Spleen (tissue), 11 donors: ENCODE measurements around the gene APOBEC4. TPM values are rescaled to one million over a fixed set of nuclear protein-coding genes. Genes with fewer than 3 reads are reported as not detected.
A peak's percentile ranks its signal among the peaks of the same experiment; 100 is the strongest.

Experiments
- DNase-seq: peaks from one replicate; pipeline ENCODE4 v3.0.0-alpha.2; 2020
- H3K27ac ChIP-seq, 8 donors: fragments of 200-600 bp; sonication (generic) in 7 of 8; 1 replicate in 4 of 8; 2 replicates in 4 of 8; pipeline versions ENCODE4 v1.5.0 to v1.8.0; 2016 to 2021; ENCODE audit warnings: inconsistent platforms in 4 of 8, mild to moderate bottlenecking in 4 of 8, moderate library complexity in 1 of 8
- H3K27me3 ChIP-seq, 7 donors: fragments of 200-600 bp; sonication (generic) in 6 of 7; replicated peaks in 1 of 7; 1 replicate in 4 of 7; 2 replicates in 3 of 7; pipeline versions ENCODE4 v1.5.0 to v1.8.0; 2016 to 2021; ENCODE audit warnings: inconsistent platforms in 3 of 7, mild to moderate bottlenecking in 1 of 7
- H3K36me3 ChIP-seq, 6 donors: fragments of 200-600 bp; sonication (generic) in 5 of 6; 1 replicate in 4 of 6; 2 replicates in 2 of 6; pipeline versions ENCODE4 v1.5.0 to v1.8.0; 2016 to 2021; ENCODE audit warnings: inconsistent platforms in 2 of 6
- H3K4me1 ChIP-seq, 6 donors: fragments of 200-600 bp; sonication (generic) in 5 of 6; 1 replicate in 3 of 6; 2 replicates in 3 of 6; pipeline versions ENCODE4 v1.5.0 to v1.8.0; 2016 to 2021; ENCODE audit warnings: inconsistent platforms in 3 of 6
- H3K4me3 ChIP-seq, 8 donors: fragments of 200-600 bp; sonication (generic) in 7 of 8; 1 replicate in 4 of 8; 2 replicates in 4 of 8; pipeline versions ENCODE4 v1.5.0 to v1.8.0; 2016 to 2021; ENCODE audit warnings: inconsistent platforms in 4 of 8, mild to moderate bottlenecking in 4 of 8, moderate library complexity in 2 of 8
- H3K9me3 ChIP-seq, 8 donors: fragments of 200-600 bp; sonication (generic) in 7 of 8; 1 replicate in 4 of 8; 2 replicates in 4 of 8; pipeline versions ENCODE4 v1.5.0 to v1.8.0; 2016 to 2021; ENCODE audit warnings: inconsistent platforms in 4 of 8
- POLR2A ChIP-seq, 3 donors: fragments of 450-650 bp; IDR thresholded peaks; one replicate each; pipeline ENCODE4 v1.5.1; 2017; ENCODE audit warnings: antibody characterized with exemption in 3 of 3, mild to moderate bottlenecking in 1 of 3
- POLR2AphosphoS5 ChIP-seq, 3 donors: sonication (generic); formaldehyde crosslinking; IDR thresholded peaks; one replicate each; pipeline ENCODE4 v1.5.1; 2017; ENCODE audit warnings: antibody characterized with exemption in 3 of 3
- WGBS, 5 donors: extraction: QIAGEN DNeasy Blood & Tissue Kit in 3 of 5; methylation state at CpG; one replicate each; pipeline versions ENCODE4 v1.1.5 to v1.1.7; 2013 to 2018; 5-methylcytosine and 5-hydroxymethylcytosine counted together
- intact Hi-C: fragments of 100-400 bp; cut with DNase I; formaldehyde crosslinking; loops from one replicate; pipeline ENCODE4 v1.15.0; 2023; ENCODE audit warnings: low total_unique reads
- polyA plus RNA-seq, 3 donors: library from polyadenylated mRNA; stranded (reverse); fragments of 200-250 nt; gene quantifications; one replicate each; pipeline ENCODE4 v1.2.1, GENCODE V29; 2013
- total RNA-seq, 7 donors: library from RNA; depleted of rRNA in 3 of 7; stranded (reverse); fragments of >200 nt in 3 of 7; fragmentation: NEBNext Ultra II Directional in 4 of 7; extraction: Animal tissue kit (Norgen Biotek cat#: 25700) in 4 of 7; gene quantifications; one replicate each; pipeline versions ENCODE4 v1.1.0 to v1.2.1, GENCODE V29; 2016 to 2021
- TF ChIP-seq, protein P1 (sequence below), 11 experiments: fragments of 200-600 bp in 7 of 11; fragments of 450-650 bp in 4 of 11; sonication (generic) in 4 of 11; IDR thresholded peaks in 8 of 11; conservative IDR thresholded peaks in 3 of 11; 1 replicate in 7 of 11; 2 replicates in 4 of 11; pipeline versions ENCODE4 v1.4.0 to v1.8.0; 2016 to 2021; ENCODE audit warnings: antibody characterized with exemption in 11 of 11, inconsistent platforms in 4 of 11, mild to moderate bottlenecking in 1 of 11
- donor health status: healthy with polysubstance abuse.
- donor health status: DM: no; HTN: no; CAD: no; lungs with moderate emphysema.
- donor health status: DM: no; HTN: no; CAD: no.
- donor health status: Bipolar disorder and iron deficiency.
- donor health status: healthy.
- donor health status: DM: no; HTN: no; CAD: no.
- donor health status: DM: yes; HTN: yes; CAD: no.

APOBEC4 gene
- total and polyA plus RNA-seq, 10 donors: not detected

DNA sequence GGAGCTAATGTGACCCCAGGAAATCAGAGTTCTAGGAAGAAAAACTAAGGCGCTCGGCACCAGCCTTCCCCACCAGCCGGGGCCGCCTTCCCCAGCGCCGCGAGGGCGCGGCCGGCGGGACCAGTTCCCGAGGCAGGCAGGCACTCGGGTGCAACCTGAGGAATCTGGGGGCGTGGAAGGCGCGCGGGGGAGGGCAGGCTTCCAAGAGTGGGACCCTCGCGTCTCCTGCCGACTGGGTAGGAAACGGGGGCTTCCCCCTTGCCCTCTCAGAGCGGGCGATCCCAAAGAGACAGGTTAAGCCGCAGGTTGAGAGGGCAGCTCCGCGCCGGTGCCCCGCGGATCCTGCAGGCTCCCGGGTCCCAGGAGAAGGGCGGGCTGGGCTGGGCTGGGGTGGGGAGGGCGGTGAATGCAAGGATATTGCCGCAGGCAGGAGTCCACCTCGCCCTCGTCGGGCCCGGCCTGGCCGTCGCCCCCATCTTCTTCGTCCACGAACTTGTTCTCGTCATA lies 18.0 kb downstream of the APOBEC4 start:
- H3K4me1 ChIP-seq: peaks cover 31 to 79% (median 53%) of the 10 kb centered on the region in 6 donors

DNA sequence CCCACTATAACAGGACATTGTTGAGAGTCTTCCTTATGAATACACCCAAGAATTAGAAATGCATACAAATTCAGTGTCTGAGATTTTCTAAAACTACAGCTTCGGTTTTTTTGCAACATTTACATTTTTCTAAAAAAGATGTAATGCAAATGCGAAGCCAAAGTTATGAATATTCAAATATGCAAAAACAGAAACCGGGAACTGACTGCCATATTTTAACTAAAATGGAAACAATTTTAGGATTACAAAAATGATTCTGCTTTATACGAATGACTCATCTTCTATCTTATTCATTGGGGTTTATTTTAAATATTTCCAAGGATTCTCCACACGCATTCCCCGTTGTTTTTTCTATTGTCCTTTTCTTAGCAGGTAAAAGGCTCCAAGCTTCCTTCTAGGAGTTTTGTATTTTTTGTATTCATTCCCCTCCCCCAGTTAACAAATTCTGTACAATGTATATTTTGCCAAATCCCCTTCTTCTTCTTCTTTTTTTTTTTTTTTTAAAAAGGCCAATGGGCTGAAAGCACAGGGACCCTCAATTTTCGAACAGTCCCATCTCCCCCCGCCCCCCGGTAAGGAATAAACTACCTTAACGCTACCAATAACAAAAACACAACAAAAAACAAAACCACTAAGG lies 18.6 kb downstream of the APOBEC4 start:
- Histone ChIP-seq H3K36me3 (peaks cover 0 to 36% (median 16%) of the 10 kb centered on the region in 6 donors), H3K27ac (peak overlapping the region; percentile 89 to 99 (median 97)), H3K4me1 (peaks cover 31 to 85% (median 57%) of the 10 kb centered on the region in 6 donors), H3K27me3 (no peaks in the 10 kb centered on the region), H3K9me3 (no peaks in the 10 kb centered on the region), H3K4me3 (peak overlapping the region; percentile 86 to 95 (median 90))
- intact Hi-C loops: loop anchor here (5.0 kb wide), 1 partner anchor 162 kb away; the partner anchor contains the start of gene SMG7
- no peak for TF ChIP-seq POLR2AphosphoS5 (IDR thresholded peaks at IDR 0.05)
- 0 to 1% (median 1%) methylated on average over 10 of the region's 10 CpGs for WGBS, 5 donors
- no peak for DNase-seq

More for the DNA sequence above, 18.0 kb downstream of the APOBEC4 start:
- peak overlapping the region; percentile 86 to 95 (median 90) for H3K4me3 ChIP-seq
- intact Hi-C loops: loop anchor here (5.0 kb wide), 1 partner anchor 163 kb away; the partner anchor contains the start of gene SMG7
- DNase-seq: peak; percentile 91
- TF ChIP-seq, protein P1, sequence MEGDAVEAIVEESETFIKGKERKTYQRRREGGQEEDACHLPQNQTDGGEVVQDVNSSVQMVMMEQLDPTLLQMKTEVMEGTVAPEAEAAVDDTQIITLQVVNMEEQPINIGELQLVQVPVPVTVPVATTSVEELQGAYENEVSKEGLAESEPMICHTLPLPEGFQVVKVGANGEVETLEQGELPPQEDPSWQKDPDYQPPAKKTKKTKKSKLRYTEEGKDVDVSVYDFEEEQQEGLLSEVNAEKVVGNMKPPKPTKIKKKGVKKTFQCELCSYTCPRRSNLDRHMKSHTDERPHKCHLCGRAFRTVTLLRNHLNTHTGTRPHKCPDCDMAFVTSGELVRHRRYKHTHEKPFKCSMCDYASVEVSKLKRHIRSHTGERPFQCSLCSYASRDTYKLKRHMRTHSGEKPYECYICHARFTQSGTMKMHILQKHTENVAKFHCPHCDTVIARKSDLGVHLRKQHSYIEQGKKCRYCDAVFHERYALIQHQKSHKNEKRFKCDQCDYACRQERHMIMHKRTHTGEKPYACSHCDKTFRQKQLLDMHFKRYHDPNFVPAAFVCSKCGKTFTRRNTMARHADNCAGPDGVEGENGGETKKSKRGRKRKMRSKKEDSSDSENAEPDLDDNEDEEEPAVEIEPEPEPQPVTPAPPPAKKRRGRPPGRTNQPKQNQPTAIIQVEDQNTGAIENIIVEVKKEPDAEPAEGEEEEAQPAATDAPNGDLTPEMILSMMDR (IDR thresholded peaks at IDR 0.05 in 8 of 11, conservative IDR thresholded peaks at IDR 0.05 in 3 of 11): no peak
- TF ChIP-seq POLR2A (IDR thresholded peaks at IDR 0.05) (no peak), POLR2AphosphoS5 (IDR thresholded peaks at IDR 0.05) (no peak)
- 0 to 1% (median 0%) methylated on average over 26 to 42 of the region's 42 CpGs for WGBS, 5 donors
- H3K36me3 ChIP-seq: peaks cover 0 to 30% (median 11%) of the 10 kb centered on the region in 6 donors
- H3K9me3 ChIP-seq: no peaks in the 10 kb centered on the region
- no peaks in the 10 kb centered on the region for H3K27me3 ChIP-seq
- peak overlapping the region; percentile 89 to 99 (median 97) for H3K27ac ChIP-seq

DNA sequence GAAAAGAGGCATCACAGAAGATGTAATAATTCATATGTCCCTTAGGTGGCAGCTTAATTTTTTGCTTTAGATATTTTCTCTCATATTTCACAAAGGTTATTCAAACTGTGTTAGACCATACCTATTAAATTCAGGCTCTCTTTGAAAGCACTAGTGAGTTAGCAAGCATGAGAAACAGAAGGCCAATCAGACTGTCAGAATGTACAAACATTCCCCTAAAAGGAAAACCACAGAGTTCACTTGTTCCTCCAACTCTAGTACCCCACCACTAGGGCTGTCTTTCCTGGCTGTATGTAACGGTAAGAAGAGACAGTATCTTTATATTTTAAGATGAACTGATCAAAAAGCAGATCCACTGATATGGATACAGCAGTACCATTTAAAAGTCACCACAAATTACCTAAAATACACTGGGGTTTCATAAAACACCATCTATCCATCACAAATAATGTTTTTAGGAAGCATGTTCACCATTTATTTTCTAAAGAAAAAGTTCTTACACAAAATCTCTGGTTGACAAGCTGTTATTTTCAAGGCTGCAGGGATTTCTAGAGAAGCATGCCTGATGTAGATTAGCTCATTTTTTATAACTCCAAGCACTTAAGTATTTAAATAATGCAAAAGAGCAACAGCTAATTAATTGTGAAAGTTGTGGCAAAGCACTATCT lies 19.3 kb downstream of the APOBEC4 start:
- H3K27me3 ChIP-seq: no peaks in the 10 kb centered on the region
- TF ChIP-seq POLR2A (IDR thresholded peaks at IDR 0.05): no peak
- TF ChIP-seq, protein P1 (IDR thresholded peaks at IDR 0.05 in 8 of 11, conservative IDR thresholded peaks at IDR 0.05 in 3 of 11): peak; percentile 17 to 69 (median 56)
- peak in 1 of 3 donors; percentile 13 for TF ChIP-seq POLR2AphosphoS5 (IDR thresholded peaks at IDR 0.05)
- peaks cover 31 to 91% (median 63%) of the 10 kb centered on the region in 6 donors for H3K4me1 ChIP-seq
- intact Hi-C loops: no loop called here
- no peaks in the 10 kb centered on the region for H3K9me3 ChIP-seq
- no peak for DNase-seq
- peak overlapping the region; percentile 24 to 99 (median 97) for H3K27ac ChIP-seq
- 0% methylated on average over 1 of the region's 1 CpG for WGBS, 5 donors
- peaks cover 0 to 43% (median 24%) of the 10 kb centered on the region in 6 donors for H3K36me3 ChIP-seq
- peak overlapping the region; percentile 86 to 95 (median 90) for H3K4me3 ChIP-seq

DNA sequence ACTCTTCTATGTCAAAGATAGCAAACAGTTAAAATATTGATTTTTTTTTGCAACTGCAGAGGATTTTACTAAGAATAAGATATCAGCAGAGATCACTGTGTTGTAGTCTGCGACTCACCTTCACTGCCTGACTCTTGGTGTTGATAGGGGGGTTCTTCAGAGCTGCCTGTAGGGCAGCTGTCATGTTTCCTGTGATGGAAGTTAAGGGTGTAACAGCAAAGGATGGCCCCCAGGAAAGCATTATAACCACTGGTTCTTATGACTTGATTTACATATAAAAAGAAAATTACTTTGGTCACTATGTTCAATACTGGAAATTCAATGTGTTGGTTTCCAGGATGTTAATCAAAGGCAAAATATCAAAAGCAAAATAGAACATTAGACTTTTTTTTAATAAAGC lies 20.2 kb downstream of the APOBEC4 start:
- 32 to 71% (median 54%) methylated on average over 1 of the region's 1 CpG for WGBS, 5 donors
- intact Hi-C loops: no loop called here
- peaks cover 31 to 90% (median 69%) of the 10 kb centered on the region in 6 donors for H3K4me1 ChIP-seq
- H3K27ac ChIP-seq: peak overlapping the region in 7 of 8 donors; percentile 95 to 99 (median 97)
- peaks cover 0 to 51% (median 32%) of the 10 kb centered on the region in 6 donors for H3K36me3 ChIP-seq
- H3K4me3 ChIP-seq: peak overlapping the region in 7 of 8 donors; percentile 86 to 94 (median 89)
- H3K9me3 ChIP-seq: no peaks in the 10 kb centered on the region
- no peak for TF ChIP-seq POLR2A (IDR thresholded peaks at IDR 0.05)
- TF ChIP-seq, protein P1 (IDR thresholded peaks at IDR 0.05 in 8 of 11, conservative IDR thresholded peaks at IDR 0.05 in 3 of 11): no peak
- TF ChIP-seq POLR2AphosphoS5 (IDR thresholded peaks at IDR 0.05): no peak
- no peak for DNase-seq
- H3K27me3 ChIP-seq: no peaks in the 10 kb centered on the region
